ENCODE data around the gene IKZF1.
A peak's percentile ranks its signal among the peaks of the same experiment; 100 is the strongest.

Gene IKZF1

DNA sequence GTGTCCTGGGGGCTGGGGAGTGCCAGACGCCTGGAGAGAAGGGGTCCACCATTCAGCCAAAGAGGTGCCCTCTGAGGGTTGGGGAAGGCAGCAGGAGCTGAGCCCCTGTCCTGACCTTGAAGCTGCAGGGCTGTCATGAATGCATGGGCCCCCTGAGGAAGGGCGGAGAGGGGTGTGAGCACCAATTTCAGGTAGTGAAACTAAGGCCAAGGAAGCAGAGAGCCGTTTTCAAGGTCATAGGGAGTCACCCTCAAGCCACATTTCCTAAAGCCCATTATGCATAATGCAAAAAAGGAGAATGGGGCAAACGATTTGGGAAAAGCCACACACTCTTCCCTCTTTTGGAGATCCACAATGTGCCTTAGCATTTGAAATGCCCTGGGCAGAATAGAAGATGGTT lies 108.5 kb downstream of the IKZF1 start:
- DNase-seq (ENCODE audit: low read depth in 2 of 2): no peak

DNA sequence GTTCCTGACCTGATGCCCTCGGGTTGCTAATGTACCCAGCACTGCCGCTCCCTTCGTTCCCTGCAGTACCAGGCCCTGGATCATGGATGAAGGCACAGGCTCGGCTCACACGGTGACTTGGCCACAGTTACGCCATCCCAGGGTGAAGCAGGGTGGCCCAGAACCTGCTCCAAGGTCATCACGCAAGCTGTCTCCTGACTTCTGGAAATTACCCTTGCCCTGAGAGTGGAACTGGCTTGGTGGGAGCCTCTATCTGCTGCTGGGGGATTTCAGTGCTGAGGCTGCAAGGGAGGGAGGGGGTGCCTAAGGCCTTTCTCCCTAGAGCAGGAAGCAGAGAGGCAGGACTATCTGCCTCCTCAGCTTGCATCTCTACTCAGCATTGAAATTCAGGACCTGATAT lies 109.0 kb downstream of the IKZF1 start:
- no peak for DNase-seq (ENCODE audit: low read depth in 2 of 2)

DNA sequence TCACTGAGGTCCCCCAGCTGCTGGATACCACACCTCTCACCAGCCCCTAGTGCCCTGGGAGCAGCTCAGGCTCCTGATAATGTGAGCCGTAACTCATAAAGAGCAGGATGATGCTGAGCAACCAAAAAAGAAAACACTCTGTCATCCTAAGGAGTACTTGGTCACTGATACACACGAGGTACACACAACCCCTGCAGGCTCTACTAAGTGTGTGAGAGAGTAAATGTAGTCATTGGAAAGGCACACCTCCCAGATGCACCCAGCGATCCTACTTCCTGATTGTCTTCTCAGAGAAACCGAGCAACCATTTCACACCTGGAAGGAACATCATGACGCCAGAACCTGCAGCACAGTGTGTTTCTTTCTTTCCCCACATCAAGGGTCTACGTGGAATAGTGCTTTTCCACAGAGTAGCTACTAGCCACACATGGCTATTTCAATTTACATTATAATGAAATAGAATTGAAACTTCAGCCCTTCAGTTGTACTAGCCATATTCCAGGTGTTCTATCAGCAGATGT lies 111.4 kb downstream of the IKZF1 start:
- DNase-seq (ENCODE audit: low read depth in 2 of 2): no peak

DNA sequence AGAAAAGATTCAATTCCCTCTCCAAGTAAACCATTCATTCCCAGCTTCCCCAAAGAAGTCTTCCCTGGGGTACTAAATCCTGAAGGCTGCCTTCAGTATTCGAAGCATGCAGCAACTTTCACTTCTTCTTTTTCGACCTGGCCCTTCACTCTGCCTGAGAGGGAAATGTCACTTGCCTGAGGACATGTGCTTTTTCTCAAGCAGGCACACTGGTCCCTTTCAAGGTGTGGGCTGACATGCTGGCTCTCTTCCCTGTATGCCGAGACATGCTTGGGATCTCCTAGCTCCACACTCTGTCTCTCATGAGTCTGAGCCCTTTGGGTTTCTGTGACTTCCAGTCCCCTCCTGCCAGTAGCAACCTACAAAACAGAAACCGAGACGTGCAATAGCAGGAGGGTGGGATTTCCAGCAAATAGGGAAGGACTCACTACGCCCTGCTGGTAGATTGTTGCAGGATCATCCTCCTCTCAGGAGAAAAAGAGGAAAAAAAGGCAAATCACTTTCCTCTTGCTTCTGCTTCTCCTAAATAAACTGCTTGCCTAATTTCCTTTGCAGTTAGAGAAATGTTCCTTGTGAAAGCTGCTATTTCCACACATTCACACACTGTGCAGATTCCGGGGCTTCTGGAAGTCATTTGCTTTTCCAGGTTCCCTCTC lies 112.1 kb downstream of the IKZF1 start:
- DNase-seq (ENCODE audit: low read depth in 2 of 2): no peak

GRCh38 chr7:50418086-50418515 lies 113.6 kb downstream of the IKZF1 start:
- peak in 1 of 2 experiments; percentile 25 for DNase-seq (ENCODE audit: low read depth in 2 of 2)

- DNase-seq (ENCODE audit: low read depth in 2 of 2): no peak
These were observed 114.2 kb downstream of the IKZF1 start for GRCh38 chr7:50418526-50419290.

DNA sequence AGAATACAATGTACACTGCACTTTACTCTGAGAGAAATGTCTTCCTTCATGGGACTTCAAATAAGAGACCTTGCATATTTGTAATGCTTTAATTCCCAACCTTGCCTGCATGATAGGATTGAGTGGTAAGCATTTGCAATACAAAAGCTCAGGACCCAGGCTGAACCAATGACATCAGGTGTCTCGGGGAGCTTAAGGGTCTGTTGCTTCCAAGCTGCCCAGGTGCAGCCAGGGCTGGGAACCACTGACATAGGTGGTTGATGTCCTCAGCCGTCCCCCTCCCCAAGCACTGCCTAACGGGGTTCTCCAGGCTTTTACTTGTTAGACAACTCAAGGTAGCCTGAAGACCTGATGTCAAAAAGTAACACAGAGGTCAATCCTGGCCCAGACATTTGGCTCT lies 116.5 kb downstream of the IKZF1 start:
- no peak for DNase-seq (ENCODE audit: low read depth in 2 of 2)

- no peak for DNase-seq (ENCODE audit: low read depth in 2 of 2)
These were observed 118.3 kb downstream of the IKZF1 start for GRCh38 chr7:50422858-50423257.

- DNase-seq (ENCODE audit: low read depth in 2 of 2): no peak
These were observed 119.3 kb downstream of the IKZF1 start for GRCh38 chr7:50423860-50424259.

DNA sequence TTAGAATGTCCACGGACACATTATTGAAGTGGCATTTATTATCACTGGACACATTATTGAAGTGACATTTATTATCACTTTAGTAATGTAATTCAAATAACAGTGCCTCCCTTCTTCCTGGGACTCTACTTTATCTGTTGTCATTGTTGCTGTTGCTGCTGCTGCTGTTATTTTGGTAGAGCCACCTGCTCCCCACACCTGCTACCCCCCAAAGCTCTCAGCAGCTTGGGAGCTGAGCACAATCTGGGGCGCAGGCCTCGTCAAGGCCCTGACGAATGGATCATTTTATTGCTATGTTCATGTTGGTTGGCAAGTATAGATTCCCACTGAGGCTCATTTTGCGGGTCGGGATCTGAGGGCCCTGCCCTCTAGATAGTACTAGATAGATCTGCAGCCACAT lies 120.8 kb downstream of the IKZF1 start:
- no peak for DNase-seq (ENCODE audit: low read depth in 2 of 2)

DNA sequence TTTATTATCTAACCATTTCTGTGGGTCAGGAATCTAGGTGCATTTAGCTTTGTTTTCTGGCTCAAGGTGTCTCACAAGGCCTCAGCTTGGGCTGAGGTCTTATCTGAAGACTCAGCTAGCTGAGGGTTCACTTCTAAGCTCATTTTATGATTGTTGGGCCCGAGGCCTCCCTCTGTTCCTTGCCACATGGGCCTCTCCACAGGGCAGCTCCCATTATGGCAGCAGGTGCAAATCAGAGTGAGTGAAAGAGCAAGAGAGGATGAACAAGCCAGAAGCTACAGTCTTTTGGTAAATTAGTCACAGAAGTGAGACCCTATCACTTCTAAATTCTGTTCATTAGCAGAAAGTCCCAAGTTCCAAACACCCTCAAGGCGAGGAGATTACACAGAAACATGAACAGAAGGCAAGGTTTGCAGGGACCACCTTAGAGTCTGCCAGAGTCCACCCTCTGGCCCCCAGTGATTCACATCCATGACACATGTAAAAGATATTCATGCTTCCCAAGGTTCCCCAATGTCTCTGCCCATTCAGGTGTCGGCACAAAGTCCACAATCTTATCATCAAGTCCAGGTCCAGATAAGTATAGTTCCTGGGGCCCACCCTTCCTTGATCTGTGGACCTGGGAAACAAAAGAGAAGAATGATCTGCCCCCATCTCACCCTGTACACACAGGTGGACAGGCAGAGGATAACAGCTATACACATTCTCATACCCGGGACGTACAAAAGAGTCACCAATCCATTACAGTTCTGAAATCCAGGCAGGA lies 121.9 kb downstream of the IKZF1 start:
- DNase-seq (ENCODE audit: low read depth in 2 of 2): no peak

GRCh38 chr7:50427518-50427917 lies 123.0 kb downstream of the IKZF1 start:
- no peak for DNase-seq (ENCODE audit: low read depth in 2 of 2)

DNA sequence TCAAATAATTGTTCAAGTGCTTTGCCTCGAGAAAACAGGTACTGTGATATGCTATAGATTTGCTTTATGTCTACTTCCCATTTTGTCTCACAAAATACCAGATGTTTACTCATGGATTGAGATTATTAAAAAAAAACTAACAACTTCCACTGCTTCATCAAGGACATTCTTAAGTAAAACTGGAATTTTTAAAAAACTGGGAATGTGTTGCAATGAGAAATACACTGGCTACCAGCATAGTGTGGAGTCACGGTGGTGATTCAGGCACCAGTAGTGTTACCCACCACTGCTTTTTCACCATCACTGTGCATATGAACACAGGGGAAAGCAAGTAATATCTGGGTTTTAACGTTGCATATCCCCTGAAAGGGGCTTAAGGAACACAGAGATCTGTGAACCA lies 124.4 kb downstream of the IKZF1 start:
- no peak for DNase-seq (ENCODE audit: low read depth in 2 of 2)

GRCh38 chr7:50431316-50431715 lies 126.8 kb downstream of the IKZF1 start:
- no peak for DNase-seq (ENCODE audit: low read depth in 2 of 2)

GRCh38 chr7:50431722-50432305 lies 127.3 kb downstream of the IKZF1 start:
- DNase-seq (ENCODE audit: low read depth in 2 of 2): peak in 1 of 2 experiments; percentile 17

DNA sequence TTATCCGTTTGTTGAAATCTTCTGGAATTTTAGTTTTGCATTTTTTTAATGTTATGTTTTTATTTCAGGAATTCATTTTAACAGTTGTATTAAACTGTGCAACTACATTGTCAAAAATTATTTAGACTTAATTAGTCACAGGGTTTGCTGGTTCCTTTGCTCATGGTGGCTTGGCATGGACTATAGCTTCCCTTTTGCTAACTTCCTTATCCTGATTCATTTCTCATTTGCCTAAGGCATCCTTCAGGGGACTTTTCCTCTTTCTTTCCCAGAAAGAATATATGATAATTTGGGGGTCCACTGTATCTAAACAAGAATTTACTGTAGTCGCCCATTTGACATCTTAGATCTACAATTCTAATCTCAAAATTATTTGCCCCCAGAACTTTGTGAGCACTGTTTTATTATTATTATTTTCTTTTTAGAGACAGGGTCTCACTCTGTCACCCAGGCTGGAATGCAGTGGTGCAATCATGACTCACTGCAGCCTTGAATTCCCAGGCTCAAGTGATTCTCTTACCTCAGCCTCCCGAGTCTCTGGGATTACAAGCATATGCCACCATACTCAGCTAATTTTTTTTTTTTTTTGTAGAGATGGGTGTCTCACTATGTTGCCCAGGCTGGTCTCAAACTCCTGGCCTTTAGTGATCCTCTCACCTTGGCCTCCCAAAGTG lies 131.8 kb downstream of the IKZF1 start:
- peak in 1 of 2 experiments; percentile 23 for DNase-seq (ENCODE audit: low read depth in 2 of 2)

GRCh38 chr7:50446542-50446960 lies 142.0 kb downstream of the IKZF1 start:
- peak in 1 of 2 experiments; percentile 15 for DNase-seq (ENCODE audit: low read depth in 2 of 2)

GRCh38 chr7:50448823-50449222 lies 144.3 kb downstream of the IKZF1 start:
- DNase-seq (ENCODE audit: low read depth in 2 of 2): no peak

DNA sequence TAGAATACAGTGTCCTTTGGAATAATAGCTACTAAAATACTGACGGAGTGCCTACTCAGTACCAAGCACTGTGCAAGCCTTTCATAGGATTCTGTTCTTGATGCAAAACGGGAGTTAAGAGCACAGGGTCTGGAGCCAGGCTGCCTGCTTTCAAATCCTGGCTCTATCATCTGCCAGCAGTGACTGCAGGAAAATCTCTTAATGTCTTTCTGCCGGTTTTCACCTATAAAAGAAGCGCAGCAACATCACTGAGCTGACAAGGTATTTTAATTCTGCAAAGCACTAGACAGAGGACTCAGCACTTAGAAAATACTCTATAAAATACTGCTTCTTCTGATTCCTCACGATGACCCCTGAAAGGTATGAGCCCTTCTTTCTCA lies 145.0 kb downstream of the IKZF1 start:
- DNase-seq (ENCODE audit: low read depth in 2 of 2): no peak

DNA sequence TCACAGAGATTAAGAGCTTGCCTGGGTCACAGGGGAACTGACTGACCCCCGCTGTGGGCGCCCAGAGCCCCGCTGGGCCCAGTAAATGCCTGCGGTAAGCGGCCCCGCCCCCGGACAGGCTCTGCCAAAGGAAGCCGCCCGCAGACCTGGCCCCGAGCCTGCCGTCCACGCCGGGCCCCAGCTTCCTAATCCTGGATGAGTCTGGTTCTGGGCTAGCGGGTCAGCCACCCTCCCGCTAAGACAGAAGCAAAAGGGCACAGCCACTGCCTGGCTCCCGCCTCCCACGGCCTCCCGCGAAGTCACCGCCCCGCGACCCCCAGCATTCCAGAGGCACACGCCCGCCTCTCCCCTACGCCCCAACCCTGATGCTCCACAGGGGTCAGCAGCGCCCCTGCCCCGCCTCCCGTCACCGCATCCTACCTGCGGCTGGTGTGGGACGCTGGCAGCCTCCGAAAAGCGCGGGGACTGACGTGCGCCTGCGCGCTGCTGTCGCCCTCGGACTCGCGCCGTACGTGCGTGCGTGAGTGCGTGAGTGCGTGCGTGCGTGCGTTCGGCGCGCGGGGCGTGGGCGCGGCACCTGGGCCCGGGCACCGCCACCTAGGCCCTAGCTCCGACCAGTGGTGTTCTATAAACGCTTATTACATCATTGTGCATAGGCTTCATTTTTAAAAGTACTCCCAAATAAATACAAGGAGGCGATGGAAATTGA lies 145.5 kb downstream of the IKZF1 start, which contains the start of gene FIGNL1:
TSS of gene FIGNL1 (minus strand) at position 470 of the 709 bp plus-strand sequence. CDS start 3,063 bp downstream, outside the sequence.
- DNase-seq (ENCODE audit: low read depth in 2 of 2): peak in 1 of 2 experiments; percentile 44
